Left lung (tissue), 10 donors: ENCODE measurements around the gene MAP4K3. TPM values are rescaled to one million over a fixed set of nuclear protein-coding genes. Genes with fewer than 3 reads are reported as not detected.

Experiments used
- ATAC-seq: fragments of 200-7000 bp; cut with Tn5 transposase; one replicate; pipeline ENCODE4 v1.9.1; 2020; ENCODE audit warnings: moderate library complexity
- DNase-seq, 4 donors: peaks; one replicate each; pipeline ENCODE4 v3.0.0-alpha.2; 2013 to 2020
- H3K27ac ChIP-seq, 2 donors: fragments of 200-600 bp; sonication (generic) in 1 of 2; one replicate each; pipeline versions ENCODE4 v1.5.0 to v1.8.0; 2020 to 2021
- H3K27me3 ChIP-seq, 2 donors: fragments of 200-600 bp; sonication (generic) in 1 of 2; one replicate each; pipeline versions ENCODE4 v1.5.0 to v1.8.0; 2020 to 2021
- H3K36me3 ChIP-seq, 2 donors: fragments of 200-600 bp; sonication (generic) in 1 of 2; one replicate each; pipeline versions ENCODE4 v1.5.0 to v1.8.0; 2020 to 2021
- H3K4me1 ChIP-seq, 2 donors: fragments of 200-600 bp; one replicate each; pipeline ENCODE4 v1.8.0; 2021
- H3K4me3 ChIP-seq, 2 donors: fragments of 200-600 bp; sonication (generic) in 1 of 2; one replicate each; pipeline versions ENCODE4 v1.5.0 to v1.8.0; 2020 to 2021; ENCODE audit warnings: mild to moderate bottlenecking in 1 of 2
- H3K9me3 ChIP-seq, 2 donors: fragments of 200-600 bp; sonication (generic) in 1 of 2; one replicate each; pipeline versions ENCODE4 v1.5.0 to v1.8.0; 2020 to 2021
- CTCF ChIP-seq, 2 donors: fragments of 200-600 bp; sonication (generic) in 1 of 2; IDR thresholded peaks; one replicate each; pipeline versions ENCODE4 v1.5.0 to v1.8.0; 2021; ENCODE audit warnings: antibody characterized with exemption in 2 of 2
- intact Hi-C, 2 donors: fragments of 100-400 bp; cut with DNase I; formaldehyde crosslinking; loops; one replicate each; pipeline versions ENCODE4 v1.11.2 to v1.14.2; 2022
- polyA plus RNA-seq, 6 donors: library from polyadenylated mRNA; unstranded; fragments of 120-200 nt; gene quantifications; one replicate each; pipeline ENCODE4 v1.2.1, GENCODE V29; 2013; ENCODE audit not compliant: insufficient read length in 6 of 6
- total RNA-seq, 2 donors: library from RNA; stranded (reverse); fragmentation: NEBNext Ultra II Directional; extraction: Animal tissue kit (Norgen Biotek cat#: 25700); gene quantifications; one replicate each; pipeline ENCODE4 v1.2.1, GENCODE V29; 2021
- donor health status: DM: no; HTN: yes; CAD: no.
- donor health status: DM: no; HTN: no; CAD: no.

The MAP4K3 gene
- total and polyA plus RNA-seq, 8 donors, result 26.0 to 74.5 (median 61.4) TPM

- intact Hi-C loops, result no loop called here
- Histone ChIP-seq H3K4me1 (no peaks in the 10 kb centered on the region), H3K36me3 (no peaks in the 10 kb centered on the region), H3K9me3 (peaks cover 0 to 7% of the 10 kb centered on the region in 2 donors), H3K27ac (no peak overlapping the region), H3K4me3 (no peak overlapping the region), H3K27me3 (no peaks in the 10 kb centered on the region)
- DNase-seq (no peak), ATAC-seq (no peak)
- TF ChIP-seq CTCF (IDR thresholded peaks at IDR 0.05), result no peak
These were observed 10.4 kb upstream of the MAP4K3 start for GRCh38 chr2:39447266-39448168.

GRCh38 chr2:39445934-39446333 is 8.8 kb upstream of the MAP4K3 start:
- H3K36me3 ChIP-seq, result no peaks in the 10 kb centered on the region
- H3K9me3 ChIP-seq, result peaks cover 0 to 8% of the 10 kb centered on the region in 2 donors
- H3K4me3 ChIP-seq, result no peak overlapping the region
- no peak overlapping the region for H3K27ac ChIP-seq
- no peak for TF ChIP-seq CTCF (IDR thresholded peaks at IDR 0.05)
- ATAC-seq, result no peak
- DNase-seq, result no peak
- H3K4me1 ChIP-seq, result no peaks in the 10 kb centered on the region
- no peaks in the 10 kb centered on the region for H3K27me3 ChIP-seq
- intact Hi-C loops, result no loop called here

- H3K36me3 ChIP-seq, result no peaks in the 10 kb centered on the region
- ATAC-seq (no peak), DNase-seq (no peak)
- H3K9me3 ChIP-seq, result peaks cover 0 to 8% of the 10 kb centered on the region in 2 donors
- H3K4me1 ChIP-seq, result peaks cover 10 to 21% of the 10 kb centered on the region in 2 donors
- no peak overlapping the region for H3K27ac ChIP-seq
- intact Hi-C loops, result no loop called here
- no peak overlapping the region for H3K4me3 ChIP-seq
- H3K27me3 ChIP-seq, result no peaks in the 10 kb centered on the region
- no peak for TF ChIP-seq CTCF (IDR thresholded peaks at IDR 0.05)
These were observed 5.9 kb upstream of the MAP4K3 start for GRCh38 chr2:39443009-39443408.

GRCh38 chr2:39437522-39438296 is 624 bp upstream of the MAP4K3 start:
- DNase-seq (peak in 3 of 4 donors; percentile 36 to 81 (median 42)), ATAC-seq (peak; percentile 61)
- H3K27me3 ChIP-seq, result no peaks in the 10 kb centered on the region
- intact Hi-C loops, result no loop called here
- no peaks in the 10 kb centered on the region for H3K36me3 ChIP-seq
- peaks cover 24 to 42% of the 10 kb centered on the region in 2 donors for H3K4me1 ChIP-seq
- H3K4me3 ChIP-seq, result peak overlapping the region; percentile 59 to 83
- H3K9me3 ChIP-seq, result peaks cover 0 to 4% of the 10 kb centered on the region in 2 donors
- no peak for TF ChIP-seq CTCF (IDR thresholded peaks at IDR 0.05)
- H3K27ac ChIP-seq, result peak overlapping the region; percentile 89 to 96
